ENCODE measurements around the gene ZNF70. TPM values are rescaled to one million over a fixed set of nuclear protein-coding genes. Genes with fewer than 3 reads are reported as not detected.

Gene ZNF70
- total RNA-seq, 2 donors from 2014 or later = 5.9 to 8.8 TPM

DNA sequence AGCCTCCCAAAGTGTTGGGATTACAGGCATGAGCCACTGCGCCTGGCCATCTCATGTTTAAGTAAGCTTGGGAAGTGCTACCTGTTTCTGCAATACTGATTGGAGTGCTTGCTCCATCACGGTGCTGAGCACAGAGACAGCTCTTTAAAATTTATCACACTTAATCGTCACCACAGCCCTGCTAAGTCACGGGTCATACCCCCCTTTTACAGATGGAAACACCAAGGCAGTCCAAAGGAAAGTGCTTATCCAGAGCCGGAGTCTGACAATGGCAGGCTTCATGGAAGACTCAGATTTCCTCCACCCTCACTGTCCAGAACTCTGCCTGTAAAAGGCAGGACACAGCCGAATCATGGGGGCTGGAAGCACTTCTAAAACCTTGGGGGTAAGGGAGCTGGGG, 9.1 kb upstream of the ZNF70 start:
- no peak for DNase-seq (ENCODE audit: low spot score)
- H3K4me3 Mint-ChIP-seq = no peak overlapping the region
- no peaks in the 10 kb centered on the region for H3K27me3 Mint-ChIP-seq
- no peaks in the 10 kb centered on the region for H3K9me3 Mint-ChIP-seq
- peaks cover 10 to 14% of the 10 kb centered on the region in 2 donors for H3K4me1 Mint-ChIP-seq (ENCODE audit: low read depth in 2 of 2)
- H3K36me3 Mint-ChIP-seq = no peaks in the 10 kb centered on the region
- H3K27ac Mint-ChIP-seq = no peak overlapping the region
- no peak for ATAC-seq

DNA sequence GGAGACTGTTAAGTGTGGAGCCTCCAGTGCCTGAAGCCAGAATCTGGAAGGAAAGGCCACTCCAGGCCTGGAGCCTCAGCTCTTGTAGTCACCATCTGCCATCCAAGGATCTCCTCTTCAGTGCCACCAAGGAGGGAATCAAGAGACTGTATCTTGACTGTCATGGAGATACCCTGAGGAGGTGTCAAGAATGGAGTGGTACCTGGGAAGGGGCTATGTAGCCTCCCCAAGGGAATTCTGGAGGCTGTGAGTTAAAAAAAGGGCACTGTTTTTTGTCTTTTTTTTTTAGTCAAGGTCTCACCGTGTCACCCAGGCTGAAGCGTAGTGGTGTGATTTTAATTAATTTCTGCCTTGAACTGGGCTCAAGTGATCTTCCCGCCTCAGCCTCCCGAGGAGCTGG, 8.7 kb upstream of the ZNF70 start:
- no peak overlapping the region for H3K27ac Mint-ChIP-seq
- ATAC-seq (no peak), DNase-seq (ENCODE audit: low spot score) (no peak)
- H3K4me1 Mint-ChIP-seq (ENCODE audit: low read depth in 2 of 2) = peaks cover 10 to 14% of the 10 kb centered on the region in 2 donors
- no peaks in the 10 kb centered on the region for H3K36me3 Mint-ChIP-seq
- no peaks in the 10 kb centered on the region for H3K9me3 Mint-ChIP-seq
- no peak overlapping the region for H3K4me3 Mint-ChIP-seq
- H3K27me3 Mint-ChIP-seq = no peaks in the 10 kb centered on the region

DNA sequence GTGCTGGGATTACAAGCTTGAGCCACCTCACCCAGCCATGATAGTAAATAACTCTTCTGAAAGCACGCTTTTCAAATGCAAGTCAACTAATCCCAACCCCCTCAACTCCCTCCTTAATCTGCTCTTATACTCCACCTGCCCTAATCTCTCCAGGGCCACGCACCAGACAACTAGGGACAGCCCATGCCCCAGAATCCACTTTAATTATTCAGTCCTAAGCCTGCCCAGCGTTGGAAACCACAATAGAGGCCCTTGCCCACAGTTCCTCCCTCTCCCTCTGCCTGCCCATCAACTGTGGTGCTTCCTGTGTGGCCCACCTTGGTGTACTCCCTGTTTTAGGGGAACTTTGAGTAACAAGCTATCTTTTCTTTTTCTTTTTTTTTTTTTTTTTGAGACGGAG, 6.0 kb upstream of the ZNF70 start:
- no peak overlapping the region for H3K4me3 Mint-ChIP-seq
- no peaks in the 10 kb centered on the region for H3K4me1 Mint-ChIP-seq (ENCODE audit: low read depth in 2 of 2)
- no peak for ATAC-seq
- no peak overlapping the region for H3K27ac Mint-ChIP-seq
- H3K36me3 Mint-ChIP-seq = no peaks in the 10 kb centered on the region
- H3K27me3 Mint-ChIP-seq = no peaks in the 10 kb centered on the region
- no peaks in the 10 kb centered on the region for H3K9me3 Mint-ChIP-seq
- DNase-seq (ENCODE audit: low spot score) = no peak

DNA sequence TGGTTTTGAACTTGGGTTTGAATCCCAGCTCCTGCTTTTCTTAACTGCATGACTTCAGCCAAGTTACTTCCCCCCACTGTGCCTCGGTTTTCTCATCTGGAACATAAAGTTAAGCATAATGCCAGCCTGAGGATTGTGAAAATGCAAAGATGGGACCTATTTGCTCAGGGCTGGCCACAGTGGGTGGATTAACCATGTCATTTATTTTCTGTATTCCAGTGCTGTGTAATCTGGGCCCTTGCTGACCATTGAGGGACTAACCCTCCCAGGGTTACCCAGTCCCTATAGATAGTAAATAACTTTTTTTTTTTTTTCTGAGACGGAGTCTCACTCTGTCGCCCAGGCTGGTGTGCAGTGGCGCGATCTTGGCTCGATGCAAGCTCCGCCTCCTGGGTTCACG, 4.8 kb upstream of the ZNF70 start:
- Mint-ChIP-seq H3K4me1 (ENCODE audit: low read depth in 2 of 2) (peaks cover 0 to under 1% of the 10 kb centered on the region in 2 donors), H3K27me3 (no peaks in the 10 kb centered on the region), H3K27ac (no peak overlapping the region), H3K4me3 (no peak overlapping the region), H3K9me3 (no peaks in the 10 kb centered on the region), H3K36me3 (no peaks in the 10 kb centered on the region)
- DNase-seq (ENCODE audit: low spot score) (no peak), ATAC-seq (no peak)

DNA sequence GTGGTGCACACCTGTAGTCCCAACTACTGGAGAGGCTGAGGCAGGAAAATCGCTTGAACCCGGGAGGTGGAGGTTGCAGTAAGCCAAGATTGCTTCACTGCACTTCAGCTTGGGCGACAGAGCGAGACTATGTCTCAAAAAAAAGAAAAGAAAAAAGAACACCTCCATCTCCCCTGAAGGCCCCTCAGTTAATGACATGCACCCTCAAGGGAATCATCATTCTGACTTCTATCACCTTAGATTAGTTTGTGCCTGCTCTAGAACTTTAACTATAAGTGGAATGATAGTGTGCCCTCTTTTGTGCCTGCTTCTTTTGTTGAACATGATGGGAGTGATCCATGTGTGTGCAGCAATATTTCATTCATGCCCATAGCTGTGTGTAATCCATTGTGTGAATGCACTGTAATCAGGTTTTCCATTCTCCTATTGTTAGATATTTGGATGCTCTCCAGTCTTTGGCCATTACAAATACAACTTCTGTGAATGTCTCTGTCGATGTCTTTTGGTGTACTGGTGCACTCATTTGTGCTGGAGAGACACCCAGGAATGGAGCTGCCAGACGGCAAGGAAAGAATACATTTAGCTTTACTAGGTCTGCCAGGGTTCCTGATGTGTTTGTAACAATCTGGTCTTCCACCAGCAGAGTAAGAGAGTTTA, 4.2 kb upstream of the ZNF70 start:
- Mint-ChIP-seq H3K4me1 (ENCODE audit: low read depth in 2 of 2) (peaks cover 6% of the 10 kb centered on the region in 2 donors), H3K27ac (no peak overlapping the region), H3K36me3 (no peaks in the 10 kb centered on the region), H3K27me3 (no peaks in the 10 kb centered on the region), H3K4me3 (no peak overlapping the region), H3K9me3 (no peaks in the 10 kb centered on the region)
- ATAC-seq (no peak), DNase-seq (ENCODE audit: low spot score) (no peak)

DNA sequence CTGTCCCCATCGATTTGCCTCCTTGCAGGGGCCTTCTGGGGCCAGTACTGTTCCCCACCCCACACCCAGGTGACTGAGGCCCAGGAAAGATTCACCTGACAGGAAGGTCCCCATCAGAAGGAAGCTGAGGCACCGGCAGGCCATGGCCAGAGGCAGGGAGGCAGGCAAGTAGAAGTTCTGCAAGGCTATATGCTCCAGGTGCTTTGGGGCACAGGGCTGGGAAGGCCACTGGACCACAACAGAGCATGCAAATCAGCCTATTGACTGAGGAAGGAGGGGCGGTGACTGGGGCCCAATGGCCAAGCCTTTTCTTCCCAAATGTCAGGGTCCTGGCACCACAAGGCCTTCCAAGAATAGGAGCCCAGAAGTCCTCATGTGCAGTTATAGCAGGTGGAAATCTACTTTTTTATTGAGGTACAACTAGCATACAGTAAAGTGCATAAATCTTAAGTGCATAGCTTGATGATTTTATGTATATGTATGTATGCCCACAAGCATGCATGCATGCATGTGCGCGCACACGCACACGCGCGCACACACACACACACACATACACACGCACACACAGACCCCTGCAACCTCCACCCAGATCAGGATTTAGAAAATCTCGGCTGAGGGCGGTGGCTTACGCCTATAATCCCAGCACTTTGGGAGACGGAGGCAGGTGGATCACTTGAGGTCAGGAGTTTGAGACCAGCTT, 3.5 kb upstream of the ZNF70 start, which contains the start of gene VPREB3:
VPREB3 (minus strand) TSS at position 206 of the 700 bp plus-strand sequence; CDS start at position 144, 62 bp downstream.
- Mint-ChIP-seq H3K4me3 (no peak within 1 kb of the TSS), H3K27ac (no peak within 1 kb of the TSS), H3K36me3 (no peaks in the 10 kb centered on the region)

DNA sequence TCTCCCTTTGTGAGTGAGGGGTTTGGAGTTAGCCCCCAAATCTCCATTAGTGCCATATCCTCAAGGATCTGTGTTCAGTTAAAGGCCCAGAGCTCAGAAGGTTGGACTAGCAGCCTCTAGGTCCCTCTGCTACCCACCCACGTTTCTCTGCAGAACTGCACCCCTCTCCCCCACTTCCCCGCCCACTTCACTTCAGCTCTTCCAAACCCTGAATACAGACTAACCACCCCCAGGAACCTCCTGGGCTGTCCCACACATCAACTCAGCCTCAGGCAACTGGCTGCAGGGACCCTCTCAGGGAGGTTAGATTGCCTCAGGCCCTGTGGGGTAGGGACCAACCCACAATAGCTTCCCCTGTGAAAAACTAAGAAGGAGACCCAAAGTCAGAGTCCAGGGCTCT, 2.5 kb upstream of the ZNF70 start:
- peaks cover 12% of the 10 kb centered on the region in 2 donors for H3K4me1 Mint-ChIP-seq (ENCODE audit: low read depth in 2 of 2)
- no peak for DNase-seq (ENCODE audit: low spot score)
- ATAC-seq = no peak
- no peak overlapping the region for H3K4me3 Mint-ChIP-seq
- no peak overlapping the region for H3K27ac Mint-ChIP-seq
- no peaks in the 10 kb centered on the region for H3K27me3 Mint-ChIP-seq
- no peaks in the 10 kb centered on the region for H3K36me3 Mint-ChIP-seq
- H3K9me3 Mint-ChIP-seq = no peaks in the 10 kb centered on the region

More for the DNA sequence above, 3.5 kb upstream of the ZNF70 start, which contains the start of gene VPREB3:
- H3K9me3 Mint-ChIP-seq = no peaks in the 10 kb centered on the region
- no peak for ATAC-seq
- H3K27me3 Mint-ChIP-seq = no peaks in the 10 kb centered on the region
- DNase-seq (ENCODE audit: low spot score) = no peak
- H3K4me1 Mint-ChIP-seq (ENCODE audit: low read depth in 2 of 2) = peaks cover 12% of the 10 kb centered on the region in 2 donors

DNA sequence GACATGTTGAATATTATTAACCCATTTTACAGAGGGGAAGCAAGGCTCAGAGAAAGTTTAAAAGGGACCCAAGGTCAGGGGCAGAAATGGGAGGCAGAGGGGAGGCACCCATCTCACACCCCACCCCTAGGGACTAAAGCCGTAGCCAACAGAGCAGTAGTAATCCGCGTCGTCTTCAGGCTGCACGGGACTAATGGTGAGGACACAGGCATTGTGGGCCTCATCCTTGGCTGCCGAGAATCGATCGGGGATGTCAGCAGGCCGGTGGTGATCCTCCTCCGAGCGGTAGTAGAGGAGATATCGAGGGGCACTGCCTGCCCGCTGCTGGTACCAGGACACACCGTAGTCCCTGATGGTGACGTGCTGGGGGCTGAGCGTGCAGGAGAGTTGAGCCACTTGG, 1.8 kb upstream of the ZNF70 start:
- Mint-ChIP-seq H3K4me3 (peak overlapping the region; percentile 87), H3K27ac (no peak overlapping the region), H3K36me3 (no peaks in the 10 kb centered on the region), H3K4me1 (ENCODE audit: low read depth in 2 of 2) (peaks cover 12% of the 10 kb centered on the region in 2 donors), H3K9me3 (no peaks in the 10 kb centered on the region), H3K27me3 (no peaks in the 10 kb centered on the region)
- DNase-seq (ENCODE audit: low spot score) = no peak
- no peak for ATAC-seq

DNA sequence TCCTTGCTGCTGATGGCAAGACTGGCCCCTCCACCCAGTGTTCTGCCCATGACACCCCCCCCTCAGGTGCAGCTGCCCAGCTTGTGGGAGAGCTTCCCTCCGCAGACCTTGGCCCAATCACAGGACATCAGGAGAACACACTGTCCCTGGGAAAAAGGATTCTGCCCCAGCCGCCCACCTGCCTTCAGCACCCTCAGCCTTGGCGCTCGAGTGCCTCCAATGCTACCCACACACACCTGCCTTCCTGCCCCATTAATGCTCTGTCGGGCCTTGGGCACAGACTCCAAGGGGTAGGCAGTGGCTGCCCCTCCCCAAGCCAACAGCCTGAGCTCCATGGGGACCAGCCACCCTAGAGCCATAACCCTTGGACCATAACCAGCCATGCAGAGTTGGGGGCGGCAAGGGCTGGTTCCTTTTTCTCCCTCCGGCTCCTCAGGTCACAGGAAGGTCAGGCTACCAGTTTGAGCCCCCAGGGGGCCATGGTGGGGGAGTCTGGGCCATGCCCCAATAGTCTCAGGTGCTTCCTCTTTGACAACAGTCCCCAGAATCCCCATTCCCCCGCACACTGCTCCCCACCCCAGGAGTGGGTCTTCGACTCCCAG, 1.3 kb upstream of the ZNF70 start:
- ATAC-seq = no peak
- H3K4me1 Mint-ChIP-seq (ENCODE audit: low read depth in 2 of 2) = peaks cover 12% of the 10 kb centered on the region in 2 donors
- no peaks in the 10 kb centered on the region for H3K36me3 Mint-ChIP-seq
- H3K27ac Mint-ChIP-seq = peak overlapping the region; percentile 68 to 72
- no peaks in the 10 kb centered on the region for H3K27me3 Mint-ChIP-seq
- H3K4me3 Mint-ChIP-seq = peak overlapping the region; percentile 87
- H3K9me3 Mint-ChIP-seq = no peaks in the 10 kb centered on the region
- no peak for DNase-seq (ENCODE audit: low spot score)

DNA sequence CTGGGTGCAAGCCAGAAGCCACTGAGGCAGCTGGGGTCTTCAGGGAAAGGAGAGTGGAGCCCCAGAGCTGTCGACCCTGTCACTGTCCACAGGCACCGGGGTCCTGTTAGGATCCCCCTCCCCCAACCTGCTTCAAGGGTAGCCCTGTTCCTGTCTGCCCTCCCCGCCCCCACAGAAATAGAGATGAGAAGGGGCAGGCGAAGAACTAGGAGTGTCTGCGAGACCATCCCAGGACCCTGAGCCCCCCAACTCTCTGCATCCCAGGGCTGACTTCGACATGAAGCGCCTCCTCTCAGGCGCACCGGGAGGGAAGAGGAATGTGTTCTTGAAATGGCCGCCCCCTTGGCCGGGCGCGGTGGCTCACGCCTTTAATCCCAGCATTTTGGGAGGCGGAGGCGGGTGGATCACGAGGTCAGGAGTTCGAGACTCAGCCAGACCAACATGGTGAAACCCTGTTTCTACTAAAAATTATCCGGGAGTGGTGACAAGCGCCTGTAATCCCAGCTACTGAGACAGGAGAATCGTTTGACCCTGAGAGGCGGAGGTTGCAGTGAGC, 607 bp upstream of the ZNF70 start:
- no peaks in the 10 kb centered on the region for H3K27me3 Mint-ChIP-seq
- H3K4me1 Mint-ChIP-seq (ENCODE audit: low read depth in 2 of 2) = peaks cover 12% of the 10 kb centered on the region in 2 donors
- H3K9me3 Mint-ChIP-seq = no peaks in the 10 kb centered on the region
- H3K4me3 Mint-ChIP-seq = peak overlapping the region; percentile 87
- DNase-seq (ENCODE audit: low spot score) (no peak), ATAC-seq (peak; percentile 11 to 41)
- H3K36me3 Mint-ChIP-seq = no peaks in the 10 kb centered on the region
- H3K27ac Mint-ChIP-seq = peak overlapping the region; percentile 68 to 72

DNA sequence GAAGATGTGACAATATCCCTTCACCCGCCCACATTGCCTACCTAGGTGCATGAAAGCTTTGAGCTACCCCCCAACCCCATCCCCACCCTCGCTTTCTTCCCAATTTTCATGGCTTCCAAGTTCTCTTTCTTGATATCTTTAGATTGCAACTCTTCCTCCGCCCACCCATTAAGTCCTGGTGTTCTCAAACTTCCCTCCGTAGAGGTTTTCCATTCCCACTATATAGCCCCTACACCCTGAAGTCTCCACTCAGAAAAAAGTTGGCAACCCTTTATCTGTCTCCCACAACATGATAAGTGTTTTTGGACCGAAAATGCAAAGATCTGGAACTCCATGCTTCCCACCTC, 572 bp downstream of the ZNF70 start:
- ATAC-seq (no peak), DNase-seq (ENCODE audit: low spot score) (no peak)
- Mint-ChIP-seq H3K27me3 (no peaks in the 10 kb centered on the region), H3K27ac (peak overlapping the region; percentile 6 to 68), H3K9me3 (no peaks in the 10 kb centered on the region), H3K4me1 (ENCODE audit: low read depth in 2 of 2) (peaks cover 12% of the 10 kb centered on the region in 2 donors), H3K36me3 (no peaks in the 10 kb centered on the region), H3K4me3 (peak overlapping the region; percentile 87)

DNA sequence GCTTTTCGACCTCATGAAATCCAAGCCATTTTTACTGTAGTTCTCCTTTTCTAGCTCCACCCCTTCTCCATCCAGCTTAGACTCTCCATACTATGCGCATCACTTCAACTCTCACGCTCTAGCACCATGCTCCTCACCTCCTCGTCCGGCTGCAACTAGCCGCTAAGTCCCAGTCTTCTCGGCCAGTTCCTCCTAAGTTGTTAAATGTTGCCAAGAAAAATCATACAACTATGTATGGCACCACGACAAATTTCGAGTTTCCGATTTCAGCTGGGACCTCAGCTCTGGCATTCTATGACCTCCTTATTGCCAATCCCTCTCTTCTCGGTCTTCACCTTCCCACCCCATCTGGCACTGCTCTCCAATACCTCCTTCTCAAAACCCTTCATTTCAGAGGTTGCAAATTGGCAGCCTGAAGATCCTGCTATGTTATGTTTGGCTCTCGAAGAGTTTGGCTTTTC, 1.0 kb downstream of the ZNF70 start:
- Mint-ChIP-seq H3K4me3 (peak overlapping the region; percentile 87), H3K9me3 (no peaks in the 10 kb centered on the region), H3K27me3 (no peaks in the 10 kb centered on the region), H3K27ac (peak overlapping the region; percentile 6 to 68), H3K4me1 (ENCODE audit: low read depth in 2 of 2) (peaks cover 12 to 15% of the 10 kb centered on the region in 2 donors), H3K36me3 (peaks cover 3% of the 10 kb centered on the region)
- ATAC-seq (no peak), DNase-seq (ENCODE audit: low spot score) (no peak)

DNA sequence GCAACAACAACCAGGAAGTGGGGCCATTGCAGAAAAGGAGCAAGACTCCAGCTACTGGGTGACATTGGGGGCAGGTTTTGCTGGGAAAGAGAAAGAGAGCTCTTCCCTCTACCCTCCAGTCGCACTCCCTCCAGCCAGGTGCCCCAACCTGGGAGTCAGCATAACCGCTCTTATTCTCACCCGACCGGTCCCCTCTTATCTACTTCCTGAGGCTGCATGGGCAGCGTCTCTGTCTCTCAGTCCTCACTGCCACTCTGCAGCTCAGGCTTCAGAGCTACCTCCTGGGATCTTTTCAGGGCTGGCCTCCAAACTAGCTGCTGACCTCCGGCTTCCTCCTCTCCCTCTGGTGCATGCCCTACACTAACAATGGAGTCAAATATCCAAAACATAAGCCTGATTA, 5.1 kb downstream of the ZNF70 start:
- Mint-ChIP-seq H3K4me1 (ENCODE audit: low read depth in 2 of 2) (peaks cover 12 to 18% of the 10 kb centered on the region in 2 donors), H3K36me3 (peaks cover 12% of the 10 kb centered on the region), H3K27ac (peak overlapping the region in 1 of 2 donors; percentile 27), H3K4me3 (no peak overlapping the region), H3K9me3 (no peaks in the 10 kb centered on the region), H3K27me3 (no peaks in the 10 kb centered on the region)
- ATAC-seq (no peak), DNase-seq (ENCODE audit: low spot score) (no peak)

DNA sequence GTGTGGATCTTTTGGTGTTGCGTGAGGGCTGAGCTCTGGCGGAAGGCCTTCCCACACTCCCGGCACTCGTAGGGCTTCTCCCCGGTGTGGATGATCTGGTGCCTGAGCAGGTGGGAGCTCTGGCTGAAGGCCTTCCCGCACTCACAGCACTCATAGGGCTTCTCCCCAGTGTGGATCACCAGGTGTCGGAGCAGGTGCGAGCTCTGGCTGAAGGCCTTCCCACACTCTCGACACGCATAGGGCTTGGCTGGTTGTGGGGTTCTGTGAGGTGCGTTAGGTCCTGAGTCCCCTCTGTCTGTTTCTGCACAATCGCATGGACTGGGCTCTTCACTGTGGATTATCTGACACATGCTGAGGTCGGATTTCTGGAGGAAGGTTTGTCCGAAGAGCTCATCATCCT, 6.4 kb downstream of the ZNF70 start:
- Mint-ChIP-seq H3K36me3 (peaks cover 12% of the 10 kb centered on the region), H3K4me1 (ENCODE audit: low read depth in 2 of 2) (peaks cover 0 to 7% of the 10 kb centered on the region in 2 donors), H3K9me3 (no peaks in the 10 kb centered on the region), H3K27ac (no peak overlapping the region), H3K4me3 (no peak overlapping the region), H3K27me3 (no peaks in the 10 kb centered on the region)
- no peak for DNase-seq (ENCODE audit: low spot score)
- no peak for ATAC-seq
